Uterus (tissue), 4 donors: ENCODE data around the gene GBGT1. TPM values are rescaled to one million over a fixed set of nuclear protein-coding genes. Genes with fewer than 3 reads are reported as not detected.
"Not testable (repeated sequence)": the region's sequence is repeated elsewhere in the genome, so short reads cannot be mapped to it uniquely, and the experiment has no call there.

Experiments
- DNase-seq, 2 donors: peaks; one replicate each; pipeline ENCODE4 v3.0.0-alpha.2; 2019 to 2020
- H3K27ac ChIP-seq, 2 donors: fragments of 200-600 bp; sonication (generic); 1 replicate in 1 of 2; 2 replicates in 1 of 2; pipeline ENCODE4 v1.5.1; 2016 to 2018
- H3K27me3 ChIP-seq, 2 donors: fragments of 200-600 bp; sonication (generic); one replicate each; pipeline ENCODE4 v1.5.1; 2018 to 2019; ENCODE audit warnings: control low read depth in 1 of 2
- H3K36me3 ChIP-seq, 2 donors: fragments of 200-600 bp; sonication (generic); one replicate each; pipeline ENCODE4 v1.5.1; 2019; ENCODE audit warnings: control low read depth in 1 of 2
- H3K4me1 ChIP-seq, 2 donors: fragments of 200-600 bp; sonication (generic); one replicate each; pipeline ENCODE4 v1.5.1; 2018 to 2019; ENCODE audit warnings: control low read depth in 1 of 2
- H3K4me3 ChIP-seq, 2 donors: fragments of 200-600 bp; sonication (generic); 1 replicate in 1 of 2; 2 replicates in 1 of 2; pipeline ENCODE4 v1.5.1; 2018 to 2019; ENCODE audit warnings: mild to moderate bottlenecking in 1 of 2
- H3K9me3 ChIP-seq, 2 donors: fragments of 200-600 bp; sonication (generic); one replicate each; pipeline ENCODE4 v1.5.1; 2019; ENCODE audit warnings: control low read depth in 1 of 2
- CTCF ChIP-seq, 4 experiments: fragments of 200-600 bp in 2 of 4; fragments of 450-650 bp in 2 of 4; sonication (generic) in 2 of 4; IDR thresholded peaks; one replicate each; pipeline ENCODE4 v1.5.1; 2016 to 2019; ENCODE audit warnings: antibody characterized with exemption in 4 of 4, mild to moderate bottlenecking in 2 of 4, moderate library complexity in 1 of 4
- POLR2A ChIP-seq, 2 donors: fragments of 450-650 bp; IDR thresholded peaks; one replicate each; pipeline ENCODE4 v1.6.1; 2016; ENCODE audit warnings: antibody characterized with exemption in 2 of 2, mild to moderate bottlenecking in 1 of 2, moderate library complexity in 1 of 2
- intact Hi-C: fragments of 100-400 bp; cut with DNase I; formaldehyde crosslinking; loops from one replicate; pipeline ENCODE4 v1.15.1; 2023; ENCODE audit warnings: low total_unique reads
- total RNA-seq, 4 donors: library from RNA; depleted of rRNA in 3 of 4; stranded (reverse); fragments of >200 nt in 3 of 4; gene quantifications; one replicate each; pipeline versions ENCODE4 v1.1.0 to v1.2.4, GENCODE V29; 2014 to 2023
- donor health status: DM: yes; HTN: yes; CAD: no.

The GBGT1 gene
- total RNA-seq, 4 donors from 2014 or later: 3.5 to 28.5 (median 9.8) TPM

- intact Hi-C loops: no loop called here
- H3K27me3 ChIP-seq: no peaks in the 10 kb centered on the region
- H3K4me1 ChIP-seq: no peaks in the 10 kb centered on the region
- no peak overlapping the region for H3K27ac ChIP-seq
- H3K36me3 ChIP-seq: no peaks in the 10 kb centered on the region
- TF ChIP-seq POLR2A (IDR thresholded peaks at IDR 0.05): no peak
- no peak for TF ChIP-seq CTCF (IDR thresholded peaks at IDR 0.05)
- no peaks in the 10 kb centered on the region for H3K9me3 ChIP-seq
- no peak for DNase-seq
- H3K4me3 ChIP-seq: no peak overlapping the region
Measured at GRCh38 chr9:133173056-133173455, 9.3 kb upstream of the GBGT1 start.

GRCh38 chr9:133171161-133171961 is 7.6 kb upstream of the GBGT1 start:
- Histone ChIP-seq H3K27me3 (no peaks in the 10 kb centered on the region), H3K9me3 (no peaks in the 10 kb centered on the region), H3K4me3 (no peak overlapping the region), H3K27ac (no peak overlapping the region), H3K36me3 (no peaks in the 10 kb centered on the region), H3K4me1 (no peaks in the 10 kb centered on the region)
- no peak for TF ChIP-seq CTCF (IDR thresholded peaks at IDR 0.05)
- TF ChIP-seq POLR2A (IDR thresholded peaks at IDR 0.05): no peak
- no peak for DNase-seq
- intact Hi-C loops: no loop called here

GRCh38 chr9:133170716-133171115 is 7.0 kb upstream of the GBGT1 start:
- H3K27ac ChIP-seq: no peak overlapping the region
- no peaks in the 10 kb centered on the region for H3K27me3 ChIP-seq
- no peak overlapping the region for H3K4me3 ChIP-seq
- H3K4me1 ChIP-seq: no peaks in the 10 kb centered on the region
- intact Hi-C loops: no loop called here
- DNase-seq: no peak
- H3K36me3 ChIP-seq: no peaks in the 10 kb centered on the region
- H3K9me3 ChIP-seq: no peaks in the 10 kb centered on the region
- TF ChIP-seq CTCF (IDR thresholded peaks at IDR 0.05) (no peak), POLR2A (IDR thresholded peaks at IDR 0.05) (no peak)

GRCh38 chr9:133169687-133170086 is 6.0 kb upstream of the GBGT1 start:
- H3K9me3 ChIP-seq, H3K27me3 ChIP-seq, intact Hi-C loops, DNase-seq, H3K4me1 ChIP-seq, H3K27ac ChIP-seq, H3K4me3 ChIP-seq, H3K36me3 ChIP-seq: not testable (repeated sequence)

GRCh38 chr9:133169102-133169501 is 5.4 kb upstream of the GBGT1 start:
- TF ChIP-seq POLR2A (IDR thresholded peaks at IDR 0.05): no peak
- no peak for TF ChIP-seq CTCF (IDR thresholded peaks at IDR 0.05)
- H3K36me3 ChIP-seq: no peaks in the 10 kb centered on the region
- intact Hi-C loops: no loop called here
- DNase-seq: no peak
- H3K27ac ChIP-seq: no peak overlapping the region
- no peak overlapping the region for H3K4me3 ChIP-seq
- no peaks in the 10 kb centered on the region for H3K9me3 ChIP-seq
- H3K27me3 ChIP-seq: no peaks in the 10 kb centered on the region
- no peaks in the 10 kb centered on the region for H3K4me1 ChIP-seq
